HFFc6 (cell line): Measurements from ENCODE around the gene PARD3. TPM values are rescaled to one million over a fixed set of nuclear protein-coding genes. Genes with fewer than 3 reads are reported as not detected.

Source experiments
- DNase-seq: peaks from one replicate; pipeline ENCODE4 v3.0.0-alpha.2; 2018
- H3K27ac Mint-ChIP-seq: 2 replicates; pipeline ENCODE4 v1.8.0; 2020; ENCODE audit warnings: mild to moderate bottlenecking, mixed read lengths
- H3K27me3 Mint-ChIP-seq: 2 replicates; pipeline ENCODE4 v1.8.0; 2021; ENCODE audit warnings: mild to moderate bottlenecking, moderate library complexity, mixed read lengths; ENCODE audit not compliant: insufficient read depth
- H3K36me3 Mint-ChIP-seq: 2 replicates; pipeline ENCODE4 v1.8.0; 2021; ENCODE audit warnings: low read depth, mixed read lengths
- H3K4me1 Mint-ChIP-seq: 2 replicates; pipeline ENCODE4 v1.8.0; 2020; ENCODE audit warnings: low read depth, mixed read lengths
- H3K4me3 Mint-ChIP-seq: 2 replicates; pipeline ENCODE4 v1.8.0; 2020; ENCODE audit warnings: mild to moderate bottlenecking, moderate library complexity, mixed read lengths
- H3K9me3 Mint-ChIP-seq: 2 replicates; pipeline ENCODE4 v1.8.0; 2020; ENCODE audit warnings: mild to moderate bottlenecking, mixed read lengths
- CTCF ChIP-seq: fragments of 200-600 bp; sonication (generic); IDR thresholded peaks from 2 replicates; pipeline ENCODE4 v1.5.0; 2021; ENCODE audit warnings: antibody characterized with exemption, mild to moderate bottlenecking
- total RNA-seq, 6 experiments: library from RNA; stranded (reverse); fragmentation: NEBNext Ultra II Directional; extraction: Animal tissue kit (Norgen Biotek cat#: 25700); gene quantifications; 2 replicates in 1 of 6; 3 replicates in 5 of 6; pipeline ENCODE4 v1.2.3, GENCODE V29; 2021

Gene PARD3
- total RNA-seq, 6 experiments from 2014 or later: 19.9 to 24.3 (median 23.1) TPM

DNA sequence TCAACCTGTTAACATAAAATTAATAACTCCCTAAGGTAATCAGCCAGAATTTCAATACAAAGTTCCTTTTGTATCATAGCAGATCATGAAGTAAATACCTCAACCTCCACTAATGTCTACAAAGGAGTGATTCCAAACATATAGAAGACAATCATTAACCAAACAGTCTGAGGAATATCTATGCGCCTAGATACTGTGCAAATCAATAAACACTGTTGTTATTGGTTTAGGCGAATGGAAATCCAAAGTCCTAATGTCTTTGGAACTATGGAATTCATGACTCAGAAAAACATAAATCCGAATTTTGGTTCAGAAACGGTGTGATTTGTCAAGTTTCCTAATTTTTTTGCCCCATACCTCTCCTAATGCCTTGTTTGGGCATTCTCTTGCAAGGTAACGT lies 469.7 kb downstream of the PARD3 start:
- H3K36me3 Mint-ChIP-seq: peaks cover 13% of the 10 kb centered on the region
- H3K4me3 Mint-ChIP-seq: no peak overlapping the region
- no peaks in the 10 kb centered on the region for H3K27me3 Mint-ChIP-seq
- no peak overlapping the region for H3K27ac Mint-ChIP-seq
- no peak for DNase-seq
- no peak for TF ChIP-seq CTCF
- peaks cover 34% of the 10 kb centered on the region for H3K4me1 Mint-ChIP-seq
- H3K9me3 Mint-ChIP-seq: no peaks in the 10 kb centered on the region

DNA sequence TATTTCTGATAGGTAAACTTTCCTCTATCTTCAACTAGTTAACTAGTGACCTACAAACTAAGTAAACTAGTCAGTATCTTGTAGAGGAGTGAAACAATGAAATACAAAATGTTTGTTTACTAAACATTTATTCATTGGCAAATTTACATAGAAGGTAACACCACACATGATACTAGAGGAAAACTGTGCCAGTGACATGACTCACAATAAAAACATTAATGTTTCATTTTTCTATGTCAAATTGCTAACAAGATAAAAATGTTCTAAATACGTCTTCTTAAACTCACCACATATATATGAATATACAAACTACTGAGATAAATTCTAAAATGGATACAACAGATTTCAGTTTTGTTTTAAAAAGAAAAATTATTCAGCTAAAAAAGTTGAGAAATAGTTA lies 471.3 kb downstream of the PARD3 start:
- Mint-ChIP-seq H3K27ac (no peak overlapping the region; the same call in 1 of the 2 replicates), H3K9me3 (no peaks in the 10 kb centered on the region), H3K4me3 (no peak overlapping the region; the same call in 1 of the 2 replicates), H3K4me1 (peaks cover 40% of the 10 kb centered on the region), H3K36me3 (peaks cover 13% of the 10 kb centered on the region), H3K27me3 (no peaks in the 10 kb centered on the region)
- no peak for TF ChIP-seq CTCF
- no peak for DNase-seq

DNA sequence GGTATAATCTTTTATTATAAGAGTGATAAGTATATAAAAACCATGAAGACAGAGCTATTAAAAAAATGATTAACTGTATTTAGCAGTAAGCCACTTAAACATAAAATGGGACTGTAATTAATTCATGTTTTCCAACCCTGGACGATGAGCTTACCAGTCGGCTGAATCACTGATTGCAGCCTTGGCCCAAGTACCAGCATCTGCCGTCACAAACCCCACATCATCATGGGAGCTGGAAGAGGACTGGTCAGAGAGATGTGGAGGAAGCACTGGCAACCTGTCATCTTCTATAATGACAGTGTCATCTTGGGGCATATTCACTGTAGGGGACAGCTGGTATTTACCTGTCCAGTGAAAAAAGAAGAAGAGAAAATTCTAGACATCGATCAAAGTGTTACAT lies 473.6 kb downstream of the PARD3 start:
- Mint-ChIP-seq H3K4me3 (no peak overlapping the region), H3K27me3 (no peaks in the 10 kb centered on the region), H3K9me3 (no peaks in the 10 kb centered on the region), H3K36me3 (peaks cover 15% of the 10 kb centered on the region), H3K27ac (no peak overlapping the region), H3K4me1 (peaks cover 36% of the 10 kb centered on the region)
- no peak for DNase-seq
- TF ChIP-seq CTCF: no peak

- no peak for DNase-seq
- Mint-ChIP-seq H3K27ac (no peak overlapping the region), H3K4me3 (no peak overlapping the region), H3K27me3 (no peaks in the 10 kb centered on the region), H3K9me3 (no peaks in the 10 kb centered on the region), H3K4me1 (peaks cover 33% of the 10 kb centered on the region), H3K36me3 (peaks cover 9% of the 10 kb centered on the region; the same call in 1 of the 2 replicates)
- TF ChIP-seq CTCF: no peak
These were observed 474.2 kb downstream of the PARD3 start for GRCh38 chr10:34340934-34341333.

DNA sequence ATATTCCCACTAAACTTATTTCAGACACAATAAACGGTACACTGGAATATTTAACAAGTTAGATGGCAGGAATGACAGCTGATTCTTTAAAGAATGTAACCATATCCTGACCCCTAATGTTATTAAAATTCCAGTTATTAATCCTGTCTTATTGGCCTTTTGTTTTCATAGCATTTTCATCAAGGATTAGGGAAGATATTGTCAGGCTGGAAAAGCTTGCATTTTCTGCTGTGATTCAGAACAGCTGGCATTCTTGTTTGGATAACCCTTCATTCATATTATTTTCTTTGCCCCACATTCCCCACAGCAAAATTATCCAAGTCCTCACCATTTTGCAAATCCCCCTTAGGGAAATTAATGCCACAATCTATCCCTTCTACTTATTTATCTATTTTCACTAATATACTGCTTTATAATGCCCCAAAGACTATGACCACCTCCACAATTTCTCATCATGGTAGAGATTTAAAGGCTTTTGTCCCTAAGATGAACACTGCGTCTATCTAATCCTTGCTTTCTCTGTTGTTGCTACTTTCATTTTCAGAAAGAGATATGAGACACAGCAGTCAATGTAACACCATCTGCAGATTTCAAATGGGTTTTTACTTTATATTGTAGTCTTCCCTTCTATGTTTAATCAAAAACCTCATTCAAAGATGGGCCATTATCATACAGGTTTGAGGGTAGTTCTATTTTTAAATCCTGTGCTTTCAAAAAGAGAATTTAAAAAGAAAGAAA lies 475.1 kb downstream of the PARD3 start:
- no peaks in the 10 kb centered on the region for H3K27me3 Mint-ChIP-seq
- no peak overlapping the region for H3K27ac Mint-ChIP-seq
- no peak for DNase-seq
- no peak for TF ChIP-seq CTCF
- H3K9me3 Mint-ChIP-seq: no peaks in the 10 kb centered on the region
- no peak overlapping the region for H3K4me3 Mint-ChIP-seq
- peaks cover 26% of the 10 kb centered on the region for H3K4me1 Mint-ChIP-seq
- peaks cover 3% of the 10 kb centered on the region; the same call in 1 of the 2 replicates for H3K36me3 Mint-ChIP-seq
